Measurements from ENCODE around the gene KLRG1. TPM values are rescaled to one million over a fixed set of nuclear protein-coding genes. Genes with fewer than 3 reads are reported as not detected.

The KLRG1 gene
- total RNA-seq, 4 donors from 2014 or later = 1.0 to 29.7 (median 1.6) TPM; not detected in 1

- TF ChIP-seq POLR2A (IDR thresholded peaks at IDR 0.05) = no peak
- TF ChIP-seq CTCF (IDR thresholded peaks at IDR 0.05) = no peak
- Histone ChIP-seq H3K27me3 (no peaks in the 10 kb centered on the region), H3K36me3 (no peaks in the 10 kb centered on the region), H3K4me3 (no peak overlapping the region), H3K27ac (no peak overlapping the region), H3K9me3 (no peaks in the 10 kb centered on the region), H3K4me1 (no peaks in the 10 kb centered on the region)
- DNase-seq = no peak
Observed at GRCh38 chr12:9036227-9036626, 46.9 kb downstream of the KLRG1 start.

- TF ChIP-seq POLR2A (IDR thresholded peaks at IDR 0.05) (no peak), CTCF (IDR thresholded peaks at IDR 0.05) (no peak)
- H3K27me3 ChIP-seq = no peaks in the 10 kb centered on the region
- no peaks in the 10 kb centered on the region for H3K36me3 ChIP-seq
- DNase-seq = no peak
- H3K27ac ChIP-seq = no peak overlapping the region
- H3K4me3 ChIP-seq = no peak overlapping the region
- no peaks in the 10 kb centered on the region for H3K9me3 ChIP-seq
- no peaks in the 10 kb centered on the region for H3K4me1 ChIP-seq
Observed at GRCh38 chr12:9037431-9037830, 48.1 kb downstream of the KLRG1 start.

GRCh38 chr12:9039397-9039977, 50.1 kb downstream of the KLRG1 start:
- H3K4me1 ChIP-seq = no peaks in the 10 kb centered on the region
- no peak for DNase-seq
- H3K4me3 ChIP-seq = no peak overlapping the region
- H3K27ac ChIP-seq = no peak overlapping the region
- H3K27me3 ChIP-seq = no peaks in the 10 kb centered on the region
- no peaks in the 10 kb centered on the region for H3K36me3 ChIP-seq
- TF ChIP-seq CTCF (IDR thresholded peaks at IDR 0.05) = peak in 5 of 6 experiments; percentile 72 to 94 (median 86)
- TF ChIP-seq POLR2A (IDR thresholded peaks at IDR 0.05) = no peak
- H3K9me3 ChIP-seq = no peaks in the 10 kb centered on the region

- no peak overlapping the region for H3K27ac ChIP-seq
- no peak for TF ChIP-seq CTCF (IDR thresholded peaks at IDR 0.05)
- no peak for TF ChIP-seq POLR2A (IDR thresholded peaks at IDR 0.05)
- no peaks in the 10 kb centered on the region for H3K36me3 ChIP-seq
- H3K4me1 ChIP-seq = no peaks in the 10 kb centered on the region
- H3K9me3 ChIP-seq = no peaks in the 10 kb centered on the region
- no peak overlapping the region for H3K4me3 ChIP-seq
- no peaks in the 10 kb centered on the region for H3K27me3 ChIP-seq
- DNase-seq = no peak
Observed at GRCh38 chr12:9040484-9041186, 51.3 kb downstream of the KLRG1 start.

- H3K4me3 ChIP-seq = no peak overlapping the region
- no peak overlapping the region for H3K27ac ChIP-seq
- TF ChIP-seq CTCF (IDR thresholded peaks at IDR 0.05) = no peak
- no peak for TF ChIP-seq POLR2A (IDR thresholded peaks at IDR 0.05)
- H3K36me3 ChIP-seq = no peaks in the 10 kb centered on the region
- H3K4me1 ChIP-seq = no peaks in the 10 kb centered on the region
- H3K9me3 ChIP-seq = no peaks in the 10 kb centered on the region
- H3K27me3 ChIP-seq = no peaks in the 10 kb centered on the region
- DNase-seq = no peak
Observed at GRCh38 chr12:9041321-9041720, 52.0 kb downstream of the KLRG1 start.
